Fibroblast of pulmonary artery (primary cell): Measurements from ENCODE around the gene ARRDC4.
"Not testable (repeated sequence)": the region's sequence is repeated elsewhere in the genome, so short reads cannot be mapped to it uniquely, and the experiment has no call there.

Experiments used
- DNase-seq: peaks from one replicate; pipeline ENCODE4 v3.0.0-alpha.2; 2010; ENCODE audit warnings: low read depth
- H3K4me3 ChIP-seq: replicated peaks from 2 replicates; pipeline ENCODE4 v1.5.1; 2011; ENCODE audit warnings: low read depth, mild to moderate bottlenecking, control low read depth, low read length, moderate library complexity
- TF ChIP-seq, protein P1 (sequence below): IDR thresholded peaks from 2 replicates; pipeline ENCODE4 v1.5.1; 2011; ENCODE audit warnings: mild to moderate bottlenecking, control low read depth, low read length, inconsistent platforms; ENCODE audit errors: missing control alignments

The ARRDC4 gene

DNA sequence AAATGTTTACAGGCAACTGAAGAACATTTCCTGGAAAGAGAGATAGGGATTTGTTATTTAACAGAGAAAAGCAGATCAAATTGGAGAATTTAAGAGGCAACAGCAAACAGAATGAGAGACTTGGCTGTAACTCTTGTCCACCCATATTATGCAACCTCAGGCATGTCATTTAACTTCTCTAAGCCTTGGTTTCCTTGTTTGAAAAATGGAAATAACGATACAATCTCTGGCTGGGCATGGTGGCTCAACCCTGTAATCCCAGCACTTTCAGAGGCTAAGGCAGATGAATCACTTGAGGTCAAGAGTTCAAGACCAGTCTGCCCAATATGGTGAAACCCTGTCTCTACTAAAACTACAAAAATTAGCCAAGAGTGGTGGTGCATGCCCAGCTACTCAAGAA lies 23.7 kb downstream of the ARRDC4 start:
- DNase-seq = no peak
- TF ChIP-seq, protein P1, sequence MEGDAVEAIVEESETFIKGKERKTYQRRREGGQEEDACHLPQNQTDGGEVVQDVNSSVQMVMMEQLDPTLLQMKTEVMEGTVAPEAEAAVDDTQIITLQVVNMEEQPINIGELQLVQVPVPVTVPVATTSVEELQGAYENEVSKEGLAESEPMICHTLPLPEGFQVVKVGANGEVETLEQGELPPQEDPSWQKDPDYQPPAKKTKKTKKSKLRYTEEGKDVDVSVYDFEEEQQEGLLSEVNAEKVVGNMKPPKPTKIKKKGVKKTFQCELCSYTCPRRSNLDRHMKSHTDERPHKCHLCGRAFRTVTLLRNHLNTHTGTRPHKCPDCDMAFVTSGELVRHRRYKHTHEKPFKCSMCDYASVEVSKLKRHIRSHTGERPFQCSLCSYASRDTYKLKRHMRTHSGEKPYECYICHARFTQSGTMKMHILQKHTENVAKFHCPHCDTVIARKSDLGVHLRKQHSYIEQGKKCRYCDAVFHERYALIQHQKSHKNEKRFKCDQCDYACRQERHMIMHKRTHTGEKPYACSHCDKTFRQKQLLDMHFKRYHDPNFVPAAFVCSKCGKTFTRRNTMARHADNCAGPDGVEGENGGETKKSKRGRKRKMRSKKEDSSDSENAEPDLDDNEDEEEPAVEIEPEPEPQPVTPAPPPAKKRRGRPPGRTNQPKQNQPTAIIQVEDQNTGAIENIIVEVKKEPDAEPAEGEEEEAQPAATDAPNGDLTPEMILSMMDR = no peak
- H3K4me3 ChIP-seq = no peak overlapping the region

DNA sequence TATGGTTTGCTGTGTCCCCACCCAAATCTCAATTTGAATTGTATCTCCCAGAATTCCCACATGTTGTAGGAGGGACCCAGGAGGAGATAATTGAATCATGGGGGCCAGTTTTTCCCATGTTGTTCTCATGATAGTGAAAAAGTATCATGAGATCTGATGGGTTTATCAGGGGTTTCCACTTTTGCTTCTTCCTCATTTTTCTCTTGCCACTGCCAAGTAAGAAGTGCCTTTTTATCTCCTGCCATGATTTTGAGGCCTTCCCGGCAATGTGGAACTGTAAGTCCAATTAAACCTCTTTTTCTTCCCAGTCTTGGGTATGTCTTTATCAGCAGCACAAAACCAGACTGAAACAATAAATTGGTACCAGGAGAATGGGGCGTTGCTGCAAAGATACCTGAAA lies 25.5 kb downstream of the ARRDC4 start:
- not testable (repeated sequence) for H3K4me3 ChIP-seq, DNase-seq

DNA sequence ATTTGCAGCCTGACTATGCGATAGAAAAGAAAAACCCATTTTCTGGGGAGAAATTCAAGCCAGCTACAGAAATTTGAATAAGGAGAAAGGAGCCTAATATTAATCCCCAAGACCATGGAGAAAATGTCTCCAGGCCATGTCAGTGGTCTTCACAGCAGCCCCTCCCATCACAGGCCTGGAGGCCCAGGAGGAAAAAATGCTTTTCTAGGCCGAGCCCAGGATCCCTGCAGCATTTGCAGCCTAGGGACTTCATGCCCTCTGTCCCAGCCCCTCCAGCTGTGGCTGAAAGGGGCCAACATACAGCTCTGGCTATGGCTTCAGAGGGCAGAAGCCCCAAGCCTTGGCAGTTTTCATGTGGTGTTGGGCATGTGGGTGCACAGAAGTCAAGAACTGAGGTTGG lies 26.3 kb downstream of the ARRDC4 start:
- H3K4me3 ChIP-seq = no peak overlapping the region
- no peak for DNase-seq
- TF ChIP-seq, protein P1 = no peak

DNA sequence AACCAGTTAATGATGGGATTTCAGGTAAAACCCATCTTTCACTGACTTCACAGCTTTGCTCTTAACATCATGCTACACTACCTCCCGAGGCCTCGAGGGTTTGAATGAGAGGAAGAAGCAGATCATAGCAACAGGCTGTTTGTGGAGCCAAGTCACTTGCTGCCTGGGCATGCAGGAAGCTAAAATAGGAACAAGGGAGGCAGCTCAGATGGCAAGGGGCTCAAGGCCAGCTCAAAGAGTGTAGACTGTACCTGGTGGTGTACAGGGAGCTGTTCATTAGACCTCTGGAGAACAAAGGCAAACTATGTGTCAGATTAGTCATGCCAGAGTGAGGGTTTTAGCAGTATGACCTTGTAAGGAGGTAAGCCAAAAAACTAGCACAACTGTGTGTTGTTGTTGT lies 28.8 kb downstream of the ARRDC4 start:
- TF ChIP-seq, protein P1 = no peak
- no peak for DNase-seq
- no peak overlapping the region for H3K4me3 ChIP-seq

DNA sequence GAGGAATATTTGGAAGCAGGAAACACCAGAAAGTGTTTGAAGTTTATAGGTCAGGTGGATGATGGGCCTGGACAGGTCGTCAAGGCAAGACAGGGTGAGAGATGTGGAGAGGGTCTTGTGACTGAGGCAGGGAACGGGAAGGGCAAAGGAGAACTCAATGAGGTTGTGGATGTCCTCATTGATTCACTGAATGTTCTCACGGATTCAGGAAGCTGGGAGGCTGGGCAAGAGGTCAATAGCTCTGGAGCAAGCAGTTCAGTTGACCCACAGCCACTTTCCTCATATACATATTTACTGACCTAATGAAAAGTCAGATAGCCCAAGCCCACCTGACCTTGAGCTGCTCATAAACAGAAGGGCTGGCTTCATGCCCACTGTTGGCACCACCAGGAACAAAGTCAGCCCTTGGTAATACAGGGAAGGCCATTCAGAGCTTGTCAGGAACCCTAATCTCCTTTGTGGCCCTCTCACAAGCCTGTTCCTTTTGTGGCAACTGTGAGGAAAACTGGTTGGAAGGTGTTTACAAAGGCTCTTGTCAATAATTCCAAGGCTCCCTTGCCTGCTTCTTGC lies 31.6 kb downstream of the ARRDC4 start:
- TF ChIP-seq, protein P1 = no peak
- no peak for DNase-seq
- H3K4me3 ChIP-seq = no peak overlapping the region

DNA sequence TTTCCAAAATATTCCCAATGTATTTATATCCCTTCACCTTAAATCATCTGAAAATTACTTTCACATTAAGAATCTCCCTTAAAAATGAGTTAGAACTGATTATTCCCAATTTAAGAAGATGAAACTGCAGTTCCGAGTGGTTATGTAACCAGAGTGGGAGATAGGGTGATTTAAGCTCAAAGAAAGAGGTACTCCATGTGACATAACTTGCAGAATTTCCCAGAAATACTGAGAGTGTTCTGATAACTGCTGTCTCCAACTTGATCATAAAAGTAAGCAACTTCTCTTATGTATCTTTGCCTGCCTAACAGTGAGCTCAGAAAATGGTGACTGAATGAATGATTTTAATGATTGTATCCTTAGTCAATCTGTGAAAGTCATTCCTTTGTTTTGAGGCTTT lies 32.3 kb downstream of the ARRDC4 start:
- DNase-seq = no peak
- TF ChIP-seq, protein P1 = no peak
- no peak overlapping the region for H3K4me3 ChIP-seq

DNA sequence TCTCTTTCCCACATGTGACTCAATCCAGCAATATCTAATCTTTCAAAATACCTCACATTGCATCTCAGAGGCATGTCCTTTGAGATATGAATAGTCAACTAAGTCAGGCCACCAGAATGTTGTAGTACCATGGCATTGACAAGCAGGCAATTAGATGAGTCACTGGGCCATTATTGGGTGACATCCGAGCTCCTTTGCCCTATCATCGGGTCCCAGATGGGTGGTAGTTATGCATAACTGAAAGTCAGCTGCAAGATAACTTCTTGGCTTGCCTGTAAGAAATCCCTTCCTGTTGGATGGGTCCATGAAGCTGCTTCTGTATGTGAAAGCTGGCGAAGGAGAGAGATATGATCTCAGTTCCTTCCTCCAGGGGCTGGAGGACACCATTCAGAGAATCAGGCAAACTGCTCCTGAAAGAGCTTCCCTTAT lies 32.8 kb downstream of the ARRDC4 start:
- no peak for DNase-seq
- TF ChIP-seq, protein P1 = no peak
- no peak overlapping the region for H3K4me3 ChIP-seq
